ENCODE measurements around the gene PHRF1. TPM values are rescaled to one million over a fixed set of nuclear protein-coding genes. Genes with fewer than 3 reads are reported as not detected.

PHRF1 gene
- total RNA-seq, 1 experiment from 2014 or later: 48.9 TPM

- H2BK20ac ChIP-seq (ENCODE audit: low read depth, low read length, poor library complexity, severe bottlenecking): no peak overlapping the region
- H4K91ac ChIP-seq (ENCODE audit: insufficient read length, low read depth, low read length): no peak overlapping the region
- no peak overlapping the region for H4K8ac ChIP-seq (replicated peaks; ENCODE audit: insufficient read length, low read depth, low read length)
- H3K79me1 ChIP-seq (ENCODE audit: insufficient read depth, low read depth, low read length, poor library complexity, severe bottlenecking): no peaks in the 10 kb centered on the region
- no peak overlapping the region for H2BK12ac ChIP-seq (ENCODE audit: insufficient read length, low read depth, low read length)
- H2BK120ac ChIP-seq (ENCODE audit: low read depth, low read length, poor library complexity, severe bottlenecking): no peak overlapping the region
- H3K4me1 Mint-ChIP-seq: peaks cover 0 to 3% of the 10 kb centered on the region in 2 experiments; a peak in 2 of 4 replicates
- no peak overlapping the region for H3K4me2 ChIP-seq (ENCODE audit: insufficient read depth, insufficient read length, low read length)
- H3K4me1 ChIP-seq (ENCODE audit: insufficient read depth, low read length): no peaks in the 10 kb centered on the region
- H4K20me1 ChIP-seq (ENCODE audit: control insufficient read depth, insufficient read depth, insufficient read length): no peaks in the 10 kb centered on the region
- H3K23ac ChIP-seq (ENCODE audit: insufficient read length, low read depth, low read length): no peak overlapping the region
- H3T11ph ChIP-seq (ENCODE audit: low read length): no peak overlapping the region
- H3K14ac ChIP-seq (ENCODE audit: insufficient read depth, low read length): no peak overlapping the region
- H4K5ac ChIP-seq (ENCODE audit: insufficient read length, low read depth, low read length): no peak overlapping the region
- no peaks in the 10 kb centered on the region for H3K79me2 ChIP-seq (ENCODE audit: insufficient read depth, low read length)
- no peak for TF ChIP-seq CTCF (conservative IDR thresholded peaks at IDR 0.05)
- no peak overlapping the region for H3K4ac ChIP-seq (ENCODE audit: low read depth, low read length)
- no peak overlapping the region for H3K18ac ChIP-seq (ENCODE audit: insufficient read length, low read depth, low read length)
- no peak for DNase-seq
- no peak overlapping the region for H3K4me3 Mint-ChIP-seq
- H3K27me3 ChIP-seq (ENCODE audit: insufficient read depth, low read length): no peaks in the 10 kb centered on the region
- peaks cover 0 to 5% (median 0%) of the 10 kb centered on the region in 3 experiments; a peak in 2 of 7 replicates for H3K36me3 Mint-ChIP-seq (ENCODE audit: insufficient read depth in 1 of 3, low read depth in 3 of 3)
- H2AK5ac ChIP-seq (ENCODE audit: insufficient read length, low read length): no peak overlapping the region
- H3K9me3 Mint-ChIP-seq: no peaks in the 10 kb centered on the region
- no peaks in the 10 kb centered on the region for H3K27me3 Mint-ChIP-seq (ENCODE audit: low read depth)
- no peak overlapping the region for H3K56ac ChIP-seq (ENCODE audit: insufficient read length, low read depth, low read length)
- H2BK5ac ChIP-seq (ENCODE audit: insufficient read length, low read length): no peak overlapping the region
- H2AFZ ChIP-seq (ENCODE audit: low read length): no peak overlapping the region
- H3K27ac ChIP-seq (ENCODE audit: insufficient read length, low read depth, low read length): no peak overlapping the region
- no peak overlapping the region for H2BK15ac ChIP-seq (ENCODE audit: low read depth, low read length)
- no peaks in the 10 kb centered on the region for H3K9me3 ChIP-seq (ENCODE audit: control insufficient read depth, low read depth, low read length)
- WGBS (ENCODE audit: extremely low coverage, insufficient read length, low lambda C conversion rate): no CpG with 5 or more reads among the region's 25 CpGs
- peaks cover 4% of the 10 kb centered on the region for H3K23me2 ChIP-seq (ENCODE audit: insufficient read length, low read depth, low read length, poor library complexity, severe bottlenecking)
- no peak overlapping the region; a peak in 1 of 7 replicates for H3K27ac Mint-ChIP-seq
- no peak overlapping the region for H3K9ac ChIP-seq (ENCODE audit: extremely low read depth, insufficient read length, low read length)
Observed at GRCh38 chr11:617912-618682, 41.8 kb downstream of the PHRF1 start.
